ENCODE results near the gene TRIM26.

The TRIM26 gene

GRCh38 chr6:30211899-30212298 is 1.3 kb downstream of the TRIM26 start:
- no peak for DNase-seq (ENCODE audit: extremely low read depth in 1 of 2, low read depth in 1 of 2)

GRCh38 chr6:30211306-30211705 is 1.9 kb downstream of the TRIM26 start:
- no peak for DNase-seq (ENCODE audit: extremely low read depth in 1 of 2, low read depth in 1 of 2)

GRCh38 chr6:30207619-30208295 is 5.4 kb downstream of the TRIM26 start:
- DNase-seq (ENCODE audit: extremely low read depth in 1 of 2, low read depth in 1 of 2) = no peak

- no peak for DNase-seq (ENCODE audit: extremely low read depth in 1 of 2, low read depth in 1 of 2)
Measured at GRCh38 chr6:30206799-30207618, 6.2 kb downstream of the TRIM26 start.

GRCh38 chr6:30206152-30206551 is 7.1 kb downstream of the TRIM26 start:
- no peak for DNase-seq (ENCODE audit: extremely low read depth in 1 of 2, low read depth in 1 of 2)

- no peak for DNase-seq (ENCODE audit: extremely low read depth in 1 of 2, low read depth in 1 of 2)
Measured at GRCh38 chr6:30204116-30204515, 9.1 kb downstream of the TRIM26 start.

- no peak for DNase-seq (ENCODE audit: extremely low read depth in 1 of 2, low read depth in 1 of 2)
Measured at GRCh38 chr6:30202366-30202765, 10.8 kb downstream of the TRIM26 start.

GRCh38 chr6:30200551-30201281 is 12.5 kb downstream of the TRIM26 start:
- no peak for DNase-seq (ENCODE audit: extremely low read depth in 1 of 2, low read depth in 1 of 2)

- no peak for DNase-seq (ENCODE audit: extremely low read depth in 1 of 2, low read depth in 1 of 2)
Measured at GRCh38 chr6:30198166-30199084, 14.8 kb downstream of the TRIM26 start.

GRCh38 chr6:30196376-30196775 is 16.8 kb downstream of the TRIM26 start:
- DNase-seq (ENCODE audit: extremely low read depth in 1 of 2, low read depth in 1 of 2) = no peak

- no peak for DNase-seq (ENCODE audit: extremely low read depth in 1 of 2, low read depth in 1 of 2)
Measured at GRCh38 chr6:30195951-30196350, 17.3 kb downstream of the TRIM26 start.

- DNase-seq (ENCODE audit: extremely low read depth in 1 of 2, low read depth in 1 of 2) = no peak
Measured at GRCh38 chr6:30194797-30195690, 18.2 kb downstream of the TRIM26 start.

- DNase-seq (ENCODE audit: extremely low read depth in 1 of 2, low read depth in 1 of 2) = no peak
Measured at GRCh38 chr6:30192076-30192475, 21.1 kb downstream of the TRIM26 start.

GRCh38 chr6:30188541-30188940 is 24.7 kb downstream of the TRIM26 start:
- no peak for DNase-seq (ENCODE audit: extremely low read depth in 1 of 2, low read depth in 1 of 2)

GRCh38 chr6:30185846-30186484 is 27.2 kb downstream of the TRIM26 start:
- DNase-seq (ENCODE audit: extremely low read depth in 1 of 2, low read depth in 1 of 2) = no peak

- DNase-seq (ENCODE audit: extremely low read depth in 1 of 2, low read depth in 1 of 2) = no peak
Measured at GRCh38 chr6:30184417-30185031, 28.7 kb downstream of the TRIM26 start.

GRCh38 chr6:30180145-30180544 is 33.1 kb downstream of the TRIM26 start:
- no peak for DNase-seq (ENCODE audit: extremely low read depth in 1 of 2, low read depth in 1 of 2)

GRCh38 chr6:30178837-30179236 is 34.4 kb downstream of the TRIM26 start:
- no peak for DNase-seq (ENCODE audit: extremely low read depth in 1 of 2, low read depth in 1 of 2)

- DNase-seq (ENCODE audit: extremely low read depth in 1 of 2, low read depth in 1 of 2) = no peak
Measured at GRCh38 chr6:30175765-30176164, 37.4 kb downstream of the TRIM26 start.

All from activated CD8-positive, alpha-beta memory T cell treated with anti-CD3 and anti-CD28 coated beads for 1 hour (primary cell).